K562 (cell line): ENCODE results near the gene BCL3. TPM values are rescaled to one million over a fixed set of nuclear protein-coding genes. Genes with fewer than 3 reads are reported as not detected.
A peak's percentile ranks its signal among the peaks of the same experiment; 100 is the strongest.

Source experiments
- ATF3 ChIP-seq, 2 experiments: fragments of 450-650 bp in 1 of 2; sonication (generic) in 1 of 2; formaldehyde crosslinking in 1 of 2; IDR thresholded peaks in 1 of 2; conservative IDR thresholded peaks in 1 of 2; 2 replicates each; pipeline versions ENCODE4 v1.6.1 to v1.8.1; 2016 to 2023; ENCODE audit warnings: mild to moderate bottlenecking in 2 of 2, moderate library complexity in 2 of 2, inconsistent platforms in 1 of 2, missing genetic modification reagents in 1 of 2
- COPS2 ChIP-seq: fragments of 450-650 bp; conservative IDR thresholded peaks from 2 replicates; pipeline ENCODE4 v1.6.1; 2016; ENCODE audit warnings: mild to moderate bottlenecking, moderate library complexity
- DDX20 ChIP-seq: fragments of 450-650 bp; IDR thresholded peaks from 2 replicates; pipeline ENCODE4 v1.6.1; 2016; ENCODE audit warnings: missing genetic modification characterization, low read depth, mild to moderate bottlenecking, missing compliant biosample characterization, moderate library complexity
- ELK1 ChIP-seq: sonication (generic); formaldehyde crosslinking; IDR thresholded peaks from 2 replicates; pipeline ENCODE4 v1.8.1; 2022; ENCODE audit warnings: missing genetic modification reagents
- GABPB1 ChIP-seq: sonication (generic); formaldehyde crosslinking; IDR thresholded peaks from 2 replicates; pipeline ENCODE4 v1.8.0; 2022; ENCODE audit warnings: mild to moderate bottlenecking, missing genetic modification reagents
- HDAC2 ChIP-seq: fragments of 450-650 bp; IDR thresholded peaks from 2 replicates; pipeline ENCODE4 v1.6.1; 2016; ENCODE audit warnings: mild to moderate bottlenecking
- KLF13 ChIP-seq: fragments of 450-650 bp; IDR thresholded peaks from 2 replicates; pipeline ENCODE4 v1.6.1; 2016; ENCODE audit warnings: missing genetic modification characterization, low read depth, mild to moderate bottlenecking, missing compliant biosample characterization, moderate library complexity, borderline replicate concordance
- PTBP1 ChIP-seq: fragments of 200-400 bp; formaldehyde crosslinking; IDR thresholded peaks from 2 replicates; pipeline ENCODE4 v1.6.1; 2017; ENCODE audit warnings: low read depth, low read length
- RAD21 ChIP-seq, 2 experiments: fragments of 250-450 bp in 1 of 2; fragments of 450-650 bp in 1 of 2; sonication (Bioruptor Pico) in 1 of 2; formaldehyde crosslinking in 1 of 2; IDR thresholded peaks in 1 of 2; conservative IDR thresholded peaks in 1 of 2; 2 replicates each; pipeline versions ENCODE4 v1.4.0 to v1.8.0; 2020 to 2022; ENCODE audit warnings: mild to moderate bottlenecking in 2 of 2, moderate library complexity in 1 of 2
- RBM15 ChIP-seq: fragments of 200-400 bp; formaldehyde crosslinking; IDR thresholded peaks from 2 replicates; pipeline ENCODE4 v1.6.1; 2018; ENCODE audit warnings: mild to moderate bottlenecking, low read length, moderate library complexity; ENCODE audit not compliant: insufficient read depth
- RNF219 ChIP-seq: fragments of 250-450 bp; sonication (Bioruptor Pico); IDR thresholded peaks from 2 replicates; pipeline ENCODE4 v1.5.0; 2022; ENCODE audit warnings: mild to moderate bottlenecking
- THAP7 ChIP-seq: fragments of 250-450 bp; sonication (Bioruptor Pico); IDR thresholded peaks from 2 replicates; pipeline ENCODE4 v1.5.0; 2021
- ZNF146 ChIP-seq: IDR thresholded peaks from one replicate; pipeline ENCODE4 v1.6.1; 2018; ENCODE audit warnings: missing compliant biosample characterization; ENCODE audit not compliant: unreplicated experiment
- ZNF277 ChIP-seq: fragments of 250-450 bp; sonication (Bioruptor Pico); IDR thresholded peaks from 2 replicates; pipeline ENCODE4 v1.8.0; 2022; ENCODE audit warnings: inconsistent platforms, mild to moderate bottlenecking, moderate library complexity, borderline replicate concordance
- ZNF511 ChIP-seq: sonication (generic); formaldehyde crosslinking; IDR thresholded peaks from 2 replicates; pipeline ENCODE4 v1.8.0; 2022; ENCODE audit warnings: mild to moderate bottlenecking, missing genetic modification reagents
- ZNF512 ChIP-seq: IDR thresholded peaks from 2 replicates; pipeline ENCODE4 v1.6.1; 2016; ENCODE audit warnings: missing genetic modification characterization, missing compliant biosample characterization
- polyA plus RNA-seq, 8 experiments: library from polyadenylated mRNA; depleted of rRNA in 4 of 8; stranded (reverse) in 5 of 8; unstranded in 3 of 8; fragments of >200 nt; fragmentation: Nextera tagmentation in 2 of 8; fragmentation: Illumina TruSeq in 1 of 8; extraction: Ambion mirVana in 2 of 8; extraction: Trizol in 1 of 8; gene quantifications; 2 replicates each; pipeline versions ENCODE4 v1.2.1 to v1.2.3, GENCODE V29; 2011 to 2014; ENCODE audit warnings: inconsistent platforms in 1 of 8, missing spikeins in 1 of 8
- total RNA-seq, 7 experiments: library from RNA; depleted of rRNA in 6 of 7; stranded (reverse); fragments of >200 nt in 6 of 7; fragmentation: Illumina TruSeq in 2 of 7; extraction: Trizol in 2 of 7; gene quantifications; 2 replicates each; pipeline versions ENCODE4 v1.2.1 to v1.2.3, GENCODE V29; 2011 to 2021; ENCODE audit warnings: low replicate concordance in 1 of 7

BCL3 gene
- total and polyA plus RNA-seq, 9 of the 15 experiments (the other 6 are each of a cell fraction or from before 2014, with no cell fraction given): 0.03 to 2.4 (median 0.50) TPM; not detected in 1

GRCh38 chr19:44735011-44735410 is 13.5 kb upstream of the BCL3 start (continued):
- TF ChIP-seq KLF13 (tag) (no peak), ATF3 (IDR thresholded peaks at IDR 0.05) (peak; percentile 75; the same call in 1 of the 2 replicates), ATF3 (CRISPR knock-in tag; conservative IDR thresholded peaks at IDR 0.05) (no peak), HDAC2 (no peak), PTBP1 (no peak), ZNF512 (tag) (no peak), RAD21 (CRISPR knock-in tag; conservative IDR thresholded peaks at IDR 0.05 in 1 of 2, IDR thresholded peaks at IDR 0.05 in 1 of 2) (no peak), RBM15 (no peak), ZNF277 (no peak), COPS2 (no peak), ZNF146 (CRISPR knock-in tag) (no peak), ELK1 (CRISPR knock-in tag) (no peak), DDX20 (tag) (no peak), GABPB1 (CRISPR knock-in tag) (no peak), ZNF511 (CRISPR knock-in tag) (no peak), THAP7 (no peak), RNF219 (no peak)
